Adrenal gland (tissue), 5 donors: ENCODE data around the gene EPDR1.

Experiments used
- POLR2A ChIP-seq, 2 donors: fragments of 450-650 bp; IDR thresholded peaks; one replicate each; pipeline ENCODE4 v1.6.1; 2017; ENCODE audit warnings: antibody characterized with exemption in 2 of 2, mild to moderate bottlenecking in 2 of 2, moderate library complexity in 1 of 2
- TF ChIP-seq, protein P1 (sequence below), 6 experiments: fragments of 450-650 bp in 4 of 6; fragments of 200-600 bp in 2 of 6; sonication (generic) in 1 of 6; IDR thresholded peaks; 1 replicate in 5 of 6; 2 replicates in 1 of 6; pipeline versions ENCODE4 v1.5.1 to v1.8.0; 2016 to 2021; ENCODE audit warnings: antibody characterized with exemption in 6 of 6, mild to moderate bottlenecking in 2 of 6, moderate library complexity in 1 of 6
- donor health status: DM: no; HTN: no; CAD: no.

DNA sequence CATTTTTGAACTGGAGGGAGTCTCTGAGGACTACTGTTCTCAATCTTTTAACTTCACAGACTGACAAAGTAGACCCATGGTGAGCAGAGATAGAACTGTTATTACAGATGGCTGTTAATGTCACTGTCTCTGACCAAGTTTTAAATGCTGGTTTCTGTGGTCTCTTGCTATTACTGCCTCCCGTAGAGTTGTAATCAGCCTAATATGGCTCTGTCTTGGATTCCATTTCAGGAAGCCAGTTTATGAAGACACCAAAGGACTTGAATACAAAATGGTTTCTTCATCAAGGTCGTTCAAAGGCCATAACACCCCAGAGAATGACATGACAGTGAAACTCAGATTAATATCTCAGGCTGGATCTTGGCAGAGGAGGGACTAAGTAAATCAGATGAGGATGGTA, 7.7 kb upstream of the EPDR1 start:
- TF ChIP-seq, protein P1, sequence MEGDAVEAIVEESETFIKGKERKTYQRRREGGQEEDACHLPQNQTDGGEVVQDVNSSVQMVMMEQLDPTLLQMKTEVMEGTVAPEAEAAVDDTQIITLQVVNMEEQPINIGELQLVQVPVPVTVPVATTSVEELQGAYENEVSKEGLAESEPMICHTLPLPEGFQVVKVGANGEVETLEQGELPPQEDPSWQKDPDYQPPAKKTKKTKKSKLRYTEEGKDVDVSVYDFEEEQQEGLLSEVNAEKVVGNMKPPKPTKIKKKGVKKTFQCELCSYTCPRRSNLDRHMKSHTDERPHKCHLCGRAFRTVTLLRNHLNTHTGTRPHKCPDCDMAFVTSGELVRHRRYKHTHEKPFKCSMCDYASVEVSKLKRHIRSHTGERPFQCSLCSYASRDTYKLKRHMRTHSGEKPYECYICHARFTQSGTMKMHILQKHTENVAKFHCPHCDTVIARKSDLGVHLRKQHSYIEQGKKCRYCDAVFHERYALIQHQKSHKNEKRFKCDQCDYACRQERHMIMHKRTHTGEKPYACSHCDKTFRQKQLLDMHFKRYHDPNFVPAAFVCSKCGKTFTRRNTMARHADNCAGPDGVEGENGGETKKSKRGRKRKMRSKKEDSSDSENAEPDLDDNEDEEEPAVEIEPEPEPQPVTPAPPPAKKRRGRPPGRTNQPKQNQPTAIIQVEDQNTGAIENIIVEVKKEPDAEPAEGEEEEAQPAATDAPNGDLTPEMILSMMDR (IDR thresholded peaks at IDR 0.05), result no peak
- no peak for TF ChIP-seq POLR2A (IDR thresholded peaks at IDR 0.05)
